HepG2 (cell line): ENCODE results near the gene ATAD3C. TPM values are rescaled to one million over a fixed set of nuclear protein-coding genes. Genes with fewer than 3 reads are reported as not detected.

Experiments
- FOSL2 ChIP-seq: sonication (generic); formaldehyde crosslinking; IDR thresholded peaks from 2 replicates; pipeline ENCODE4 v1.4.0; 2020; ENCODE audit warnings: missing genetic modification reagents
- HNF4G ChIP-seq, 2 experiments: sonication (generic) in 1 of 2; formaldehyde crosslinking in 1 of 2; IDR thresholded peaks; 2 replicates each; pipeline versions ENCODE4 v1.4.0 to v1.6.1; 2011 to 2020; ENCODE audit warnings: borderline replicate concordance in 2 of 2, low read depth in 2 of 2, mild to moderate bottlenecking in 2 of 2, low read length in 1 of 2, missing genetic modification reagents in 1 of 2, moderate library complexity in 1 of 2
- KAT8 ChIP-seq: IDR thresholded peaks from 2 replicates; pipeline ENCODE4 v1.6.1; 2016; ENCODE audit warnings: missing genetic modification reagents, missing compliant biosample characterization
- KDM2A ChIP-seq: sonication (generic); formaldehyde crosslinking; IDR thresholded peaks from 2 replicates; pipeline ENCODE4 v1.4.0; 2020; ENCODE audit warnings: low read depth, missing genetic modification reagents, borderline replicate concordance
- MTA1 ChIP-seq: sonication (generic); formaldehyde crosslinking; IDR thresholded peaks from 2 replicates; pipeline ENCODE4 v1.4.0; 2020; ENCODE audit warnings: missing genetic modification reagents, mild to moderate bottlenecking, borderline replicate concordance
- NONO ChIP-seq, 2 experiments: fragments of 450-650 bp in 1 of 2; sonication (generic) in 1 of 2; formaldehyde crosslinking in 1 of 2; IDR thresholded peaks in 1 of 2; conservative IDR thresholded peaks in 1 of 2; 2 replicates each; pipeline versions ENCODE4 v1.6.1 to v1.8.0; 2017 to 2022; ENCODE audit warnings: mild to moderate bottlenecking in 1 of 2, missing genetic modification reagents in 1 of 2, moderate library complexity in 1 of 2
- NR2C2 ChIP-seq: sonication (generic); formaldehyde crosslinking; IDR thresholded peaks from 2 replicates; pipeline ENCODE4 v1.4.0; 2020; ENCODE audit warnings: missing genetic modification reagents, mild to moderate bottlenecking, moderate library complexity, borderline replicate concordance
- POLR2G ChIP-seq: fragments of 200-400 bp; formaldehyde crosslinking; IDR thresholded peaks from 2 replicates; pipeline ENCODE4 v1.6.1; 2018; ENCODE audit warnings: mild to moderate bottlenecking, low read depth, low read length, moderate library complexity
- RBM22 ChIP-seq: fragments of 200-400 bp; formaldehyde crosslinking; optimal IDR thresholded peaks from 2 replicates; pipeline ENCODE3; 2017; ENCODE audit warnings: mild to moderate bottlenecking, low read length, moderate library complexity
- REST ChIP-seq, 2 experiments: IDR thresholded peaks; 2 replicates each; pipeline ENCODE4 v1.6.1; 2011 to 2012; ENCODE audit warnings: low read length in 2 of 2, borderline replicate concordance in 1 of 2, low read depth in 1 of 2, mild to moderate bottlenecking in 1 of 2, moderate library complexity in 1 of 2
- SETDB1 ChIP-seq: sonication (generic); formaldehyde crosslinking; IDR thresholded peaks from 2 replicates; pipeline ENCODE4 v1.5.1; 2020; ENCODE audit warnings: missing genetic modification reagents, mild to moderate bottlenecking, borderline replicate concordance
- SMARCE1 ChIP-seq: fragments of 450-650 bp; IDR thresholded peaks from 2 replicates; pipeline ENCODE4 v1.6.1; 2017; ENCODE audit warnings: borderline replicate concordance
- ZMYM2 ChIP-seq: sonication (generic); formaldehyde crosslinking; IDR thresholded peaks from 2 replicates; pipeline ENCODE4 v1.8.0; 2022; ENCODE audit warnings: mild to moderate bottlenecking, missing genetic modification reagents
- ZNF101 ChIP-seq: sonication (generic); formaldehyde crosslinking; IDR thresholded peaks from 2 replicates; pipeline ENCODE4 v1.4.0; 2020; ENCODE audit warnings: mild to moderate bottlenecking, low read depth, missing genetic modification reagents, borderline replicate concordance
- ZNF17 ChIP-seq: sonication (generic); formaldehyde crosslinking; IDR thresholded peaks from 2 replicates; pipeline ENCODE4 v1.5.0; 2020; ENCODE audit warnings: mild to moderate bottlenecking, missing genetic modification reagents
- ZNF296 ChIP-seq: sonication (generic); formaldehyde crosslinking; conservative IDR thresholded peaks from 2 replicates; pipeline ENCODE4 v1.5.0; 2020; ENCODE audit warnings: mild to moderate bottlenecking, missing genetic modification reagents
- ZNF317 ChIP-seq: sonication (generic); formaldehyde crosslinking; IDR thresholded peaks from 2 replicates; pipeline ENCODE4 v1.5.0; 2020; ENCODE audit warnings: mild to moderate bottlenecking, missing genetic modification reagents
- ZSCAN29 ChIP-seq: sonication (generic); formaldehyde crosslinking; conservative IDR thresholded peaks from 2 replicates; pipeline ENCODE4 v1.4.0; 2020; ENCODE audit warnings: mild to moderate bottlenecking, missing genetic modification reagents
- polyA plus RNA-seq, 8 experiments: library from polyadenylated mRNA; depleted of rRNA in 3 of 8; stranded (reverse) in 7 of 8; unstranded in 1 of 8; fragments of >200 nt; fragmentation: Illumina TruSeq in 4 of 8; extraction: Trizol in 4 of 8; gene quantifications; 2 replicates each; pipeline versions ENCODE4 v1.2.1 to v1.2.3, GENCODE V29; 2011 to 2016; ENCODE audit warnings: low read depth in 4 of 8, missing spikeins in 1 of 8, mixed read lengths in 1 of 8; ENCODE audit not compliant: insufficient read depth in 1 of 8
- total RNA-seq, 5 experiments: library from RNA; depleted of rRNA; stranded (reverse); fragments of >200 nt; fragmentation: Illumina TruSeq; extraction: Trizol; gene quantifications; 2 replicates each; pipeline ENCODE4 v1.2.3, GENCODE V29; 2016; ENCODE audit warnings: low read depth in 1 of 5
- TF ChIP-seq, protein P1 (sequence below): sonication (generic); formaldehyde crosslinking; IDR thresholded peaks from 2 replicates; pipeline ENCODE4 v1.5.0; 2020; ENCODE audit warnings: missing genetic modification reagents
- TF ChIP-seq, protein P2 (sequence below): sonication (generic); formaldehyde crosslinking; IDR thresholded peaks from 2 replicates; pipeline ENCODE4 v1.5.1; 2020; ENCODE audit warnings: mild to moderate bottlenecking, missing genetic modification reagents, borderline replicate concordance
- TF ChIP-seq, protein P3 (sequence below): IDR thresholded peaks from 2 replicates; pipeline ENCODE4 v1.6.1; 2016; ENCODE audit warnings: missing genetic modification reagents, missing compliant biosample characterization

Gene ATAD3C
- total and polyA plus RNA-seq, 2 of the 13 experiments (the other 11 are each of a cell fraction or from before 2014, with no cell fraction given), result 2.4 to 3.2 TPM

- TF ChIP-seq POLR2G (peak; percentile 69), RBM22 (peak; percentile 98), ZNF317 (CRISPR knock-in tag) (peak; percentile 24; the same call in 1 of the 2 replicates), HNF4G (IDR thresholded peaks at IDR 0.05; ENCODE audit: borderline replicate concordance, low read depth, low read length) (peak; percentile 92), HNF4G (CRISPR knock-in tag; IDR thresholded peaks at IDR 0.05; ENCODE audit: borderline replicate concordance, low read depth) (peak; percentile 98), ZNF101 (no peak), SMARCE1 (no peak), ZNF17 (CRISPR knock-in tag) (no peak), SETDB1 (CRISPR knock-in tag) (no peak), ZMYM2 (CRISPR knock-in tag) (peak; percentile 65; the same call in 1 of the 2 replicates), KAT8 (peak; percentile 92), NONO (IDR thresholded peaks at IDR 0.05) (no peak), NONO (CRISPR knock-in tag; conservative IDR thresholded peaks at IDR 0.05) (peak; percentile 98), KDM2A (CRISPR knock-in tag) (peak; percentile 96), REST (IDR thresholded peaks at IDR 0.05; ENCODE audit: borderline replicate concordance in 1 of 2, low read depth in 1 of 2, low read length in 2 of 2) (peak in 1 of 2 experiments; percentile 52; a peak in 2 of 4 replicates), ZNF296 (CRISPR knock-in tag) (peak; percentile 69; the same call in 1 of the 2 replicates), ZSCAN29 (peak; percentile 73; the same call in 1 of the 2 replicates), NR2C2 (CRISPR knock-in tag) (peak; percentile 95), FOSL2 (peak; percentile 83), MTA1 (peak; percentile 98)
- TF ChIP-seq, protein P1, sequence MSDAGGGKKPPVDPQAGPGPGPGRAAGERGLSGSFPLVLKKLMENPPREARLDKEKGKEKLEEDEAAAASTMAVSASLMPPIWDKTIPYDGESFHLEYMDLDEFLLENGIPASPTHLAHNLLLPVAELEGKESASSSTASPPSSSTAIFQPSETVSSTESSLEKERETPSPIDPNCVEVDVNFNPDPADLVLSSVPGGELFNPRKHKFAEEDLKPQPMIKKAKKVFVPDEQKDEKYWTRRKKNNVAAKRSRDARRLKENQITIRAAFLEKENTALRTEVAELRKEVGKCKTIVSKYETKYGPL (CRISPR knock-in tag), result no peak
- TF ChIP-seq, protein P2, sequence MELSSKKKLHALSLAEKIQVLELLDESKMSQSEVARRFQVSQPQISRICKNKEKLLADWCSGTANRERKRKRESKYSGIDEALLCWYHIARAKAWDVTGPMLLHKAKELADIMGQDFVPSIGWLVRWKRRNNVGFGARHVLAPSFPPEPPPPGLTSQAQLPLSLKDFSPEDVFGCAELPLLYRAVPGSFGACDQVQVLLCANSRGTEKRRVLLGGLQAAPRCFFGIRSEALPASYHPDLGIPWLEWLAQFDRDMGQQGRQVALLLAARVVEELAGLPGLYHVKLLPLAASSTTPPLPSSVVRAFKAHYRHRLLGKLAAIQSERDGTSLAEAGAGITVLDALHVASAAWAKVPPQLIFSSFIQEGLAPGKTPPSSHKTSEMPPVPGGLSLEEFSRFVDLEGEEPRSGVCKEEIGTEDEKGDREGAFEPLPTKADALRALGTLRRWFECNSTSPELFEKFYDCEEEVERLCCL (CRISPR knock-in tag), result no peak
- TF ChIP-seq, protein P3, sequence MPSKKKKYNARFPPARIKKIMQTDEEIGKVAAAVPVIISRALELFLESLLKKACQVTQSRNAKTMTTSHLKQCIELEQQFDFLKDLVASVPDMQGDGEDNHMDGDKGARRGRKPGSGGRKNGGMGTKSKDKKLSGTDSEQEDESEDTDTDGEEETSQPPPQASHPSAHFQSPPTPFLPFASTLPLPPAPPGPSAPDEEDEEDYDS (CRISPR knock-in tag), result peak; percentile 85
Observed at GRCh38 chr1:1400576-1401456, 48.7 kb upstream of the ATAD3C start (continued).
